ENCODE data around the gene CD48.
"Not testable (repeated sequence)": the region's sequence is repeated elsewhere in the genome, so short reads cannot be mapped to it uniquely, and the experiment has no call there.

CD48 gene

GRCh38 chr1:160652924-160653619 is 58.5 kb downstream of the CD48 start:
- DNase-seq (ENCODE audit: low read depth in 2 of 2): no peak

DNA sequence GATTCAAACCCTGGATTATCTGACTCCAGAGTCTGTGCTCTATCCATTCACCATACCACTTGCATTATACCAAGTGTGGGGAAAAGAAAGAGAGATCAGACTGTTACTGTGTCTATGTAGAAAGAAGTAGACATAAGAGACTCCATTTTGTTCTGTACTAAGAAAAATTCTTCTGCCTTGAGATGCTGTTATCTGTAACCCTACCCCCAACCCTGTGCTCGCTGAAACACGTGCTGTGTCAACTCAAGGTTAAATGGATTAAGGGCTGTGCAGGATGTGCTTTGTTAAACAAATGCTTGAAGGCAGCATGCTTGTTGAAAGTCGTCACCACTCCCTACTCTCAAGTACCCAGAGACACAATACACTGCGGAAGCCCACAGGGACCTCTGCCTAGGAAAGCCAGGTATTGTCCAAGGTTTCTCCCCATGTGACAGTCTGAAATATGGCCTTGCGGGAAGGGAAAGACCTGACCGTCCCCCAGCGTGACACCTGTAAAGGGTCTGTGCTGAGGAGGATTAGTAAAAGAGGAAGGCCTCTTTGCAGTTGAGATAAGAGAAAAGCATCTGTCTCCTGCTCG is 59.5 kb downstream of the CD48 start:
- not testable (repeated sequence) for DNase-seq (ENCODE audit: low read depth in 2 of 2)

GRCh38 chr1:160651433-160652064 is 60.1 kb downstream of the CD48 start:
- DNase-seq (ENCODE audit: low read depth in 2 of 2): no peak

DNA sequence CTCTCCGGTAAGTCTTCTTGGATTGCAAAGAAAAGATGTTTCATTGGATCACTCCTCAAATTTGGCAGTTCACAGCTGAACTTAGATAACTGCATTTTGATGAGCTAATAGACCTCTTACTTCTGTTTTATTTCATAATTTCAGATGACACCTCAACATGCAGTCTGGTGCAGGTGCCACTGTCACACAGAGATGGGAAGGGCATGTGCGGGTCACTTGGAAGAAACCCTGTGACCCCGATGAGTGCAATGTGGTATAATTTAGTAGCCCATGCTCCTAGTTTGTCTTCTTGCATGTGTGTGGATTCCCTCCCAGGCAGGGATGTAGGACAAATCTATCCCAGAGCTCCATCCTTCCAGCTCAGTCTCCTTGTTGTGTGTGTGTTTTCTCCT is 64.3 kb downstream of the CD48 start:
- no peak for DNase-seq (ENCODE audit: low read depth in 2 of 2)

DNA sequence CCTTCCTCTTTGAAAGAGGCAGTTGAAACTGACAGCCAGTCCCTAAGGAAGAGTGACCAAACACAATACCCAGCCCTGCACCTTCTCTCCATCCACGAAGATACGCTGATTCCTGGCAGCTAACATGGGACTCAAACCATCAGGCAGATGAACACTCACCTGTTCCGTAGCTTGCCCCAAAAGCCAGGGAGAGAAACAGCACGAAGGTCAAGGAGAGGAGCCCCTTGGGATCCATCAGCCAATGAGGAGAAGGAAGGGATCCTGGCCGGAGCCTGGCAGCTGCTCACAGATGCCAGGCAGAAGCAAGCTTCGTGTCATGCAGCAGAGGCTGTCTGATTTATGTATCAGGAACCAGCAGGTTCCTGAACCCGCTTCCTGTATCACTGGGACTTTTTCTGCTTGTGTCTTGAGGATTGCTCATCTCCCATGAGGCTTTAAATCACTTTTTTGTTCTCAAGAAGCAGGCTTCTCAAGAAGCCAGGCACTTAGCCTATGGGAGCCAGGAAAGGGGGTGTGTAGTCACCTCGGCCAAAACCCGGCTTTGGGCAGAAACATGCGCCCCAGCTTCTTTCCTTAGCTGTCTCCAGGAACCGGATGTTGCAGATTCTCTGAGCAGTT is 64.8 kb downstream of the CD48 start, which contains the start of gene SLAMF1:
Gene SLAMF1 (minus strand): TSS at position 334 of the 618 bp plus-strand sequence. CDS start 99 bp downstream, at position 235.
- no peak for DNase-seq (ENCODE audit: low read depth in 2 of 2)

- DNase-seq (ENCODE audit: low read depth in 2 of 2): no peak
Observed at GRCh38 chr1:160646180-160646579, 65.4 kb downstream of the CD48 start.

- DNase-seq (ENCODE audit: low read depth in 2 of 2): no peak
Observed at GRCh38 chr1:160645386-160646130, 66.1 kb downstream of the CD48 start.

GRCh38 chr1:160644399-160644798 is 67.2 kb downstream of the CD48 start:
- no peak for DNase-seq (ENCODE audit: low read depth in 2 of 2)

DNA sequence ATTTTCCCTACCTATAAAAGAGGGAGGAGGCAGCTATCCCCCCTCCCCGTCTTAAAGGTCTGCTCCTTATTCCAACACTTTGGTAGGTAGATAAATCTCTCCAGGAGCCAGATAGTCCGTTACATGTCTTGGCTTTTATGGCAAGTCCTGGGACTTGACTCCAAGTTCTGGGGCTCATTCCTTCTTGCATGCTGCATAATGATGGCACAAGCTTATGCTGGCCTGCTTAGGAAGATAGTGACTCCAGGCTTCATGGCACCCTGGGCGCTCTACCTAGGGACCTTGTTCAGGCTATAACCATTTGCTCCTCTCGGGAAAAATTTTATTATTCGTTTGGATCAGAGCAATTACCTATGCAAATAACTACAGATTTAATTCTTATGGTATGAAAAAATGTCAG is 68.5 kb downstream of the CD48 start:
- no peak for DNase-seq (ENCODE audit: low read depth in 2 of 2)

DNA sequence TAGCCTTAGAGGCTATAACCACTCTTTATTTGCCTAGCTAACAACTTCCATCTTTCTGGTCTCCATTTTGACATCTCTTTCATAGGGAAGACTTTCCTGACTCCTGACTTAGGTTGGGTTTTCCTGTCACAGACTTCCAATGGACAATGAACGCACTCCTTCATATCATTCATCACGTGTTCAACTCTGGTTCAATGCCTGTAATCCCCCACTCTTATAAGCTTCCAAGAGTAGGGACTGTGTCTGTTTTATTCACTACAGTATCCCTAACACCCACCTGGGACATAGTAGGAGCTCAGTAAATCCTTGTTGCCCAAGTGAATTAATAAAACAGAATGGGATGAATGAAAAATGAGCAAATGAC is 69.4 kb downstream of the CD48 start:
- DNase-seq (ENCODE audit: low read depth in 2 of 2): no peak

DNA sequence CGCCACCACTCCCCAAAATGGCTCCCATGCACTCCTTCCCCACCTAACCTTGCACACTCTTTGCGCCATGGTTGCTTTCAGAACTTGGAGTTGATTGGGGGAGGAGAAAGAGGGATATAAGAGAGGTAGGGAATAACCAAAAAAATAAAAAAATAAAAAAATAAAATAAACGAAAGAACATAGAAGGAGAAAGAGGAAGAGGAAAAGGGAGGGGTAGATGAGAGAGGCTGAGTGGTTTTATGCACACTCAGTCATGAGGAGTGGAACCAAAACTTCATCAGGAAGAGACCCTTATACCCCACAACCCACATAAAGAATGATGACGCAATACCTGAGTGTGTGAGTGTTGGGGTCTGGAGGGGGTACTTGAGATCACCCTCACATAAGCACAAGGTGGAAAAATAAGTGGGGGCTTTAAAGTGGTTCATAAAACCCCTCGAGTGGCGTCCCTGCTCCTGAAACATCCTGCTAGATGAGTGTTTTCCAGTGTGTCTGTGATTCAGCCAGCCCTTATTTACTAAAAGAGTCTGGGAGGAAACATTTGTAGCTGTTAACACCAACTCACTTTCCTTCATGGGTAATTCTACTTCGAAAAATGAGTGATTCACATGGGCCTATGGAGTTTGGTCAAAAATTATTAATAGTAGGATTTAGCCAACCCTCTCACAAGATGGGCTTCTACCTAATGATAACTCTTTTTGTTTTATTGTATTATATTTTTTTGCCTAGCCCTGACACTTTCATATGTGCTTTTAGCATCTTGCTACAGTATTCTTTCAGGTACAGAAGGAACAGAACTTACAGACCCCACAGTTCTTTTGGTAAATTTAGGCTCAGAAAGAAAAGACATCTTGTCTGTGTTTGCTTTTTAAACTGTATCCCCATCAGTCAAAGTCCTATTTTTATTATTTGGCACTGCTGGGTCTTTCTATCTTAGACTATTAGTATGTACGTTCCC is 70.0 kb downstream of the CD48 start:
- no peak for DNase-seq (ENCODE audit: low read depth in 2 of 2)

DNA sequence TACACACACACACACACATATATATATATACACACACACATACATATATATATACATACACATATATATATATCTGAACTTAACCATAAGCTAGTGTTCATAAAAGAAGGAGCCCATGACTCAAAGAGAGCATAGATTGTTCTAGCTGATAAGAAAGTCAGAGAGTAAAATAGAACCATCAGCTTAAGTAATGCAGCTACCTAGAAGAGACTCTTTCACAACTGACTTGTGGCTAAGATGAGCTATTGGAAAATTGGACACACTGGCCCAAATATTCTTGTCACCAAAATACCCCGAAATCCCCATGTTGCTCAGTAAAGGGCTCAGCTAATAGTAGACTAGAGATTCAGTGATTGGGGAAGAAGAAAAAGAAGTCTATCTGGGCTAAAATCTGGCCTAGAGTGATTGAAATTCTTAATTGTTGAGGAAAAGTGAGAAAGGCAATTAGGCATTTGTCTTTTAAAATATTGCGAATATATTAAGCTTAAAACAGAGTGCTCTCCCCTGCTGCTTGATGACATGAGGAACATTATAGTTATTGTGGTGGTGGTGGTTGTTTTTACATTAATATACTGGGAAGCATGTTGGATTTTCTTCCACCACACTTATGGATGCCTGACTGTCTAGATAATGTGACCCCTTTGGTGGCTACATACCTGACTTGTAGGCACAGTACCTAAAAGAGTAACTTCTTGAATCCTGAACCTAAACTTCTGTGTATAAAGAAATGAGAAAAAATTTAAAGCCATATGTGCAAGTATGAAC is 71.1 kb downstream of the CD48 start:
- no peak for DNase-seq (ENCODE audit: low read depth in 2 of 2)

DNA sequence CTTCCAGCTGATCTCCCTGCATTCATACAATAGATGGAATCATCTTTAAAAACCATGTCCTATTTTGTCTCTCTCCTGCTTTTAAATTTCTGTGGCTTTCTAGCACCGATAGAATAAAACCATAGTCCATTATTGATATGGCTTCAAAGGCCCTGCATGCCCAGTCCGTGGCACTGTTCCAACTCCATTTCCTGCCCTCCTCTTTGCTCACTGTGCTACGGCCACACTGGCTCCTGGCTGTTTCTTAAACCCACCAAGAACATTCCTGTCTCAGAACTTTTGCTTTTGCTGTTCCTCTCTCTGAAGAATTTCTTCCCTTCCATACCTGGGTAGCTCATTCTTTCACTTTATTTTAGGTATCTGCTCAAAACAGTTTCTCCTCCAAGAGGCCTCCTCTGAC is 72.0 kb downstream of the CD48 start:
- DNase-seq (ENCODE audit: low read depth in 2 of 2): no peak

GRCh38 chr1:160638926-160639325 is 72.7 kb downstream of the CD48 start:
- no peak for DNase-seq (ENCODE audit: low read depth in 2 of 2)

DNA sequence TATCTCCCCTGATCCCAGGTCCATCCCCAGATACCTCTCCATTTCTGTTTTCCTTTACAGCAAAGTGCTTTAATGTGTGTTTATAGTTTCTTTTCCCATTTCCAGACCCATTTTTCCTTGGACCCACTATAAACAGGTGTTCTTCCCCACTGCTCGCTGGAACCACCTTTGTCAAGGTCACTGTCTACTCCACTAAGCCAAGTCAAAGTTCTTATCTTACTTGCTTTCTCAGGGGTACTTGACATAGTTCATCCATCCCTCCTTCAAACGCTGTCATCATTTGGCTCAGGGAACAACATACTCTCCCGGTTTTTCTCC is 73.1 kb downstream of the CD48 start:
- no peak for DNase-seq (ENCODE audit: low read depth in 2 of 2)

GRCh38 chr1:160637821-160638539 is 73.6 kb downstream of the CD48 start:
- no peak for DNase-seq (ENCODE audit: low read depth in 2 of 2)

- DNase-seq (ENCODE audit: low read depth in 2 of 2): no peak
Observed at GRCh38 chr1:160637065-160637464, 74.6 kb downstream of the CD48 start.

DNA sequence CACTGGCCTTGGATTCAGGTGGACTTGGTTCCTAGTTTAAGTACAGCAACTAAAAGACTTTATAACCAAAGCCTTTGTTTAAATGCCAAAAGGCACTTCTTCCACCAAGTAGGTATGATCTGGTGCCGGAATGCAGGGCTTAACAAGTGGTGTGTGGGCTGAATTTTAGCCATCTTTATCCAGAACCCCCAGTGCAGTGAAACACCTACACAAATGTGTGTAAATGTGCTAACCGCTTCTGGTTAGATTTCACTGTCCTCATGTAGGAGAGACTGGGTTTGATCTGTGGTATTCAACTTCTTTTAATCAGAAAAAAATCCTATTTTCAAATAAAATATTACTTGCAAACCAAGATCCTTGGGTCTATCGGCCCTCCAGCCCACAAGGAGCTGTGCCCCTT is 75.1 kb downstream of the CD48 start:
- no peak for DNase-seq (ENCODE audit: low read depth in 2 of 2)

DNA sequence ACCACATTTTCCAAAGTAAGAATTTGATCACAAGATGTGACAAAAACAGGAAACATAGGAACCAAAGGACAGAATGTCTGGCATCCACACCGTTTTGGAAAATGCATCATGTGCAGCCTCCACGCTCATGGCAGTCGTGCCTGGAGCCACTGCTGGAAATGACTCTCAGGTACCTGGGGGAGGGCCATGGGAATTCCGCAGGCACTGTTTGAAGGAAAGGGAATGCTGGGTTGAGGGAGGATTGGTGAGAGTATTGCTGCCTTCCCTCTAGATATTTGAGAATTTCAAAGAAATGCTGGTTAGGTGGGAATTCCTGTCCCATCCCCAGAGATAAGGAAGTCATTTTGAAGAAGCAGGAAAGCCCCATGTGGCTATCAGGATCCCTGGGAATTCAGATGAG is 75.5 kb downstream of the CD48 start:
- DNase-seq (ENCODE audit: low read depth in 2 of 2): no peak
